Left ventricle myocardium inferior (tissue), 1 donor: Measurements from ENCODE around the gene OLFM4. TPM values are rescaled to one million over a fixed set of nuclear protein-coding genes. Genes with fewer than 3 reads are reported as not detected.

Experiments used
- DNase-seq: peaks from one replicate; pipeline ENCODE4 v3.0.0-alpha.2; 2020
- H3K27ac ChIP-seq: fragments of 200-600 bp; replicated peaks from 2 replicates; pipeline ENCODE4 v1.8.0; 2021
- H3K27me3 ChIP-seq: fragments of 200-600 bp; 2 replicates; pipeline ENCODE4 v1.8.0; 2021; ENCODE audit warnings: low read depth
- H3K36me3 ChIP-seq: fragments of 200-600 bp; 2 replicates; pipeline ENCODE4 v1.8.0; 2021
- H3K4me1 ChIP-seq: fragments of 200-600 bp; 2 replicates; pipeline ENCODE4 v1.8.0; 2021
- H3K4me3 ChIP-seq: fragments of 200-600 bp; 2 replicates; pipeline ENCODE4 v1.8.0; 2021; ENCODE audit warnings: mild to moderate bottlenecking, moderate library complexity
- H3K9me3 ChIP-seq: fragments of 200-600 bp; replicated peaks from 2 replicates; pipeline ENCODE4 v1.8.0; 2021
- intact Hi-C: fragments of 100-400 bp; cut with micrococcal nuclease; formaldehyde crosslinking; loops from one replicate; pipeline ENCODE4 v1.11.0; 2022
- total RNA-seq: library from RNA; stranded (reverse); fragmentation: NEBNext Ultra II Directional; extraction: Animal tissue kit (Norgen Biotek cat#: 25700); gene quantifications from one replicate; pipeline ENCODE4 v1.2.1, GENCODE V29; 2021
- TF ChIP-seq, protein P1 (sequence below): fragments of 200-600 bp; IDR thresholded peaks from 2 replicates; pipeline ENCODE4 v1.8.0; 2021; ENCODE audit warnings: antibody characterized with exemption, mild to moderate bottlenecking, borderline replicate concordance
- donor health status: DM: no; HTN: yes; CAD: no; lungs with severe emphysema.

OLFM4 gene
- total RNA-seq, 1 donor from 2014 or later: 0.55 TPM

GRCh38 chr13:53023246-53023645 is 5.4 kb upstream of the OLFM4 start:
- Histone ChIP-seq H3K36me3 (no peaks in the 10 kb centered on the region), H3K4me3 (no peak overlapping the region), H3K4me1 (no peaks in the 10 kb centered on the region), H3K9me3 (no peaks in the 10 kb centered on the region), H3K27ac (no peak overlapping the region), H3K27me3 (peaks cover 43% of the 10 kb centered on the region)
- intact Hi-C loops: no loop called here
- TF ChIP-seq, protein P1, sequence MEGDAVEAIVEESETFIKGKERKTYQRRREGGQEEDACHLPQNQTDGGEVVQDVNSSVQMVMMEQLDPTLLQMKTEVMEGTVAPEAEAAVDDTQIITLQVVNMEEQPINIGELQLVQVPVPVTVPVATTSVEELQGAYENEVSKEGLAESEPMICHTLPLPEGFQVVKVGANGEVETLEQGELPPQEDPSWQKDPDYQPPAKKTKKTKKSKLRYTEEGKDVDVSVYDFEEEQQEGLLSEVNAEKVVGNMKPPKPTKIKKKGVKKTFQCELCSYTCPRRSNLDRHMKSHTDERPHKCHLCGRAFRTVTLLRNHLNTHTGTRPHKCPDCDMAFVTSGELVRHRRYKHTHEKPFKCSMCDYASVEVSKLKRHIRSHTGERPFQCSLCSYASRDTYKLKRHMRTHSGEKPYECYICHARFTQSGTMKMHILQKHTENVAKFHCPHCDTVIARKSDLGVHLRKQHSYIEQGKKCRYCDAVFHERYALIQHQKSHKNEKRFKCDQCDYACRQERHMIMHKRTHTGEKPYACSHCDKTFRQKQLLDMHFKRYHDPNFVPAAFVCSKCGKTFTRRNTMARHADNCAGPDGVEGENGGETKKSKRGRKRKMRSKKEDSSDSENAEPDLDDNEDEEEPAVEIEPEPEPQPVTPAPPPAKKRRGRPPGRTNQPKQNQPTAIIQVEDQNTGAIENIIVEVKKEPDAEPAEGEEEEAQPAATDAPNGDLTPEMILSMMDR: no peak
- no peak for DNase-seq

GRCh38 chr13:53028063-53028462 is 550 bp upstream of the OLFM4 start:
- TF ChIP-seq, protein P1: no peak

GRCh38 chr13:53032849-53033248 is 4.2 kb downstream of the OLFM4 start:
- Histone ChIP-seq H3K9me3 (no peaks in the 10 kb centered on the region), H3K4me3 (no peak overlapping the region), H3K27me3 (peaks cover 1% of the 10 kb centered on the region), H3K36me3 (no peaks in the 10 kb centered on the region), H3K4me1 (no peaks in the 10 kb centered on the region), H3K27ac (no peak overlapping the region)
- TF ChIP-seq, protein P1: no peak
- intact Hi-C loops: no loop called here
- DNase-seq: no peak

More at GRCh38 chr13:53028063-53028462, 550 bp upstream of the OLFM4 start:
- peaks cover 35% of the 10 kb centered on the region for H3K27me3 ChIP-seq
- no peak for DNase-seq
- no peak overlapping the region for H3K4me3 ChIP-seq
- H3K36me3 ChIP-seq: no peaks in the 10 kb centered on the region
- intact Hi-C loops: no loop called here
- H3K27ac ChIP-seq: no peak overlapping the region
- no peaks in the 10 kb centered on the region for H3K9me3 ChIP-seq
- no peaks in the 10 kb centered on the region for H3K4me1 ChIP-seq

- no peak for DNase-seq
- Histone ChIP-seq H3K9me3 (no peaks in the 10 kb centered on the region), H3K4me1 (no peaks in the 10 kb centered on the region), H3K36me3 (no peaks in the 10 kb centered on the region), H3K4me3 (no peak overlapping the region), H3K27me3 (peaks cover 3% of the 10 kb centered on the region), H3K27ac (no peak overlapping the region)
- TF ChIP-seq, protein P1: no peak
- intact Hi-C loops: no loop called here
These were observed 10.4 kb downstream of the OLFM4 start for GRCh38 chr13:53038993-53039392.

DNA sequence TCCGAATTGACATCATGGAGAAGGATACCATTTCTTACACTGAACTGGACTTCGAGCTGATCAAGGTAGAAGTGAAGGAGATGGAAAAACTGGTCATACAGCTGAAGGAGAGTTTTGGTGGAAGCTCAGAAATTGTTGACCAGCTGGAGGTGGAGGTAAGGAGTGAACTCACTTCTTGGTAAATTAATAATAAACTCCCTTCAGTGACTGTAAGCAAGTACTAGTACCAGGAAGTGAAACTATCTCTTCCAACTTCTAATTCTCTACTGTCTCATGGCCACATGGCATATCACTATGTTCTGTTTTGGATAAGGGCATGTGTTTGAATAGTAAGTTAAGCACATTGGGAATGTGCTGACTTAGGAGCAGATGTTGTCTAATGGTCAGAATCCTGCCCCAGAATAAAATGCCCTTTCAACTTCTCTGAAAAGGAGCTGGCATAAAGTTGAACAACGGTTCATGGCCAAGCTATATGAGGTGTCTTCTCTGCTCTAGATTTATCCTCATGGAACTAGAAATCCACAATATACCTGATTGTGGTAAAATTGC is 13.4 kb downstream of the OLFM4 start:
- intact Hi-C loops: no loop called here
- peaks cover 3% of the 10 kb centered on the region for H3K27me3 ChIP-seq

More for the DNA sequence above, 13.4 kb downstream of the OLFM4 start:
- Histone ChIP-seq H3K27ac (no peak overlapping the region), H3K4me3 (no peak overlapping the region), H3K9me3 (no peaks in the 10 kb centered on the region), H3K4me1 (no peaks in the 10 kb centered on the region), H3K36me3 (no peaks in the 10 kb centered on the region)
- TF ChIP-seq, protein P1: no peak
- DNase-seq: no peak
